SK-N-SH (cell line): ENCODE data around the gene PRSS8. TPM values are rescaled to one million over a fixed set of nuclear protein-coding genes. Genes with fewer than 3 reads are reported as not detected.

ENCODE experiments used
- CTCF ChIA-PET: fragments of 300-600, 350-600 bp; formaldehyde crosslinking; extraction: SDS; loops from one replicate; lab custom pipeline; 2021; lab: Yijun Ruan, JAX
- POLR2A ChIA-PET: fragments of 350-600 bp; sonication (Branson Sonifier 250); formaldehyde crosslinking; extraction: SDS; loops from one replicate; lab custom pipeline; 2020; ENCODE audit warnings: antibody characterized with exemption, inconsistent platforms; lab: Yijun Ruan, JAX
- DNase-seq: peaks from one replicate; pipeline ENCODE4 v3.0.0; 2012
- H2AFZ ChIP-seq: fragments of 200-600 bp; sonication (generic); 2 replicates; pipeline ENCODE4 v1.8.1; 2016; ENCODE audit warnings: antibody characterized with exemption, mild to moderate bottlenecking, low read depth
- H3F3A ChIP-seq: fragments of 200-600 bp; sonication (generic); replicated peaks from 2 replicates; pipeline ENCODE3; 2016; ENCODE audit warnings: antibody characterized with exemption, mild to moderate bottlenecking; ENCODE audit not compliant: insufficient read depth
- H3K27ac ChIP-seq, 2 experiments: fragments of 200-500 bp in 1 of 2; fragments of 200-600 bp in 1 of 2; sonication (Bioruptor generic) in 1 of 2; sonication (generic), shearing (Covaris generic) in 1 of 2; 2 replicates each; pipeline versions ENCODE4 v1.5.1 to v1.6.1; 2014 to 2016; ENCODE audit warnings: low read depth in 2 of 2, inconsistent platforms in 1 of 2, low read length in 1 of 2, mild to moderate bottlenecking in 1 of 2, mixed read lengths in 1 of 2
- H3K27me3 ChIP-seq: fragments of 200-600 bp; sonication (generic), shearing (Covaris generic); 2 replicates; pipeline ENCODE4 v1.6.1; 2016; ENCODE audit warnings: mixed run types; ENCODE audit not compliant: insufficient read depth
- H3K36me3 ChIP-seq, 2 experiments: fragments of 200-500 bp in 1 of 2; fragments of 200-600 bp in 1 of 2; sonication (Bioruptor generic) in 1 of 2; sonication (generic) in 1 of 2; replicated peaks in 1 of 2; 2 replicates each; pipeline versions ENCODE3 to v1.5.1; 2014 to 2016; ENCODE audit warnings: low read length in 1 of 2, mild to moderate bottlenecking in 1 of 2; ENCODE audit not compliant: insufficient read depth in 2 of 2, control insufficient read depth in 1 of 2
- H3K4me1 ChIP-seq, 2 experiments: fragments of 200-500 bp in 1 of 2; fragments of 200-600 bp in 1 of 2; sonication (Bioruptor generic) in 1 of 2; sonication (generic), shearing (Covaris generic) in 1 of 2; 2 replicates each; pipeline versions ENCODE4 v1.5.1 to v1.6.1; 2014 to 2016; ENCODE audit warnings: low read depth in 1 of 2, low read length in 1 of 2, mixed run types in 1 of 2; ENCODE audit not compliant: insufficient read depth in 2 of 2, control insufficient read depth in 1 of 2
- H3K4me2 ChIP-seq: fragments of 200-600 bp; sonication (generic), shearing (Covaris generic); 2 replicates; pipeline ENCODE4 v1.6.1; 2017; ENCODE audit warnings: mixed run types
- H3K4me3 ChIP-seq, 2 experiments: fragments of 200-500 bp in 1 of 2; fragments of 200-600 bp in 1 of 2; sonication (Bioruptor generic) in 1 of 2; sonication (generic), shearing (Covaris generic) in 1 of 2; 2 replicates each; pipeline versions ENCODE4 v1.5.1 to v1.8.1; 2014 to 2016; ENCODE audit warnings: low read depth in 2 of 2, inconsistent platforms in 1 of 2, low read length in 1 of 2, mild to moderate bottlenecking in 1 of 2, mixed read lengths in 1 of 2, moderate library complexity in 1 of 2
- H3K79me2 ChIP-seq: fragments of 200-600 bp; sonication (generic); 2 replicates; pipeline ENCODE4 v1.8.1; 2017; ENCODE audit warnings: mild to moderate bottlenecking; ENCODE audit not compliant: insufficient read depth
- H3K9ac ChIP-seq: fragments of 200-600 bp; sonication (generic); 2 replicates; pipeline ENCODE4 v1.6.1; 2017; ENCODE audit warnings: mixed run types
- H3K9me2 ChIP-seq: fragments of 200-600 bp; sonication (generic); 2 replicates; pipeline ENCODE4 v1.6.1; 2017; ENCODE audit warnings: mixed run types
- H3K9me3 ChIP-seq: fragments of 200-600 bp; sonication (generic); 2 replicates; pipeline ENCODE4 v1.6.1; 2017; ENCODE audit warnings: mixed run types, mild to moderate bottlenecking, moderate library complexity
- H4K20me1 ChIP-seq: fragments of 200-600 bp; sonication (generic); 2 replicates; pipeline ENCODE4 v1.6.1; 2017; ENCODE audit warnings: mild to moderate bottlenecking, mixed run types; ENCODE audit not compliant: insufficient read depth
- EP300 ChIP-seq, 2 experiments: IDR thresholded peaks; 2 replicates each; pipeline versions ENCODE4 v1.4.0 to v1.6.1; 2012; ENCODE audit warnings: borderline replicate concordance in 1 of 2, low read depth in 1 of 2, low read length in 1 of 2
- EZH2phosphoT487 ChIP-seq: fragments of 200-600 bp; sonication (generic); IDR thresholded peaks from 2 replicates; pipeline ENCODE4 v1.6.1; 2017; ENCODE audit warnings: low read depth, mixed run types, mild to moderate bottlenecking, antibody characterized with exemption, moderate library complexity, borderline replicate concordance
- FOXM1 ChIP-seq: IDR thresholded peaks from 2 replicates; pipeline ENCODE4 v1.4.0; 2012; ENCODE audit warnings: low read depth, mild to moderate bottlenecking
- NFIC ChIP-seq: IDR thresholded peaks from 2 replicates; pipeline ENCODE4 v1.4.0; 2012; ENCODE audit warnings: borderline replicate concordance
- POLR2AphosphoS5 ChIP-seq: IDR thresholded peaks from 2 replicates; pipeline ENCODE4 v1.6.1; 2012; ENCODE audit warnings: low read depth, low read length
- RAD21 ChIP-seq: IDR thresholded peaks from 2 replicates; pipeline ENCODE4 v1.6.1; 2012; ENCODE audit warnings: mild to moderate bottlenecking, low read length
- REST ChIP-seq: IDR thresholded peaks from 2 replicates; pipeline ENCODE4 v1.6.1; 2012; ENCODE audit warnings: mild to moderate bottlenecking, low read depth, low read length, moderate library complexity
- RXRA ChIP-seq: IDR thresholded peaks from 2 replicates; pipeline ENCODE4 v1.4.0; 2012; ENCODE audit warnings: low read depth, mild to moderate bottlenecking, borderline replicate concordance
- SIN3A ChIP-seq: IDR thresholded peaks from 2 replicates; pipeline ENCODE4 v1.6.1; 2012; ENCODE audit warnings: low read depth, mild to moderate bottlenecking, low read length, moderate library complexity, borderline replicate concordance
- TAF1 ChIP-seq: IDR thresholded peaks from 2 replicates; pipeline ENCODE4 v1.6.1; 2012; ENCODE audit warnings: low read depth, mild to moderate bottlenecking, low read length, moderate library complexity, borderline replicate concordance
- TCF12 ChIP-seq: IDR thresholded peaks from 2 replicates; pipeline ENCODE4 v1.4.0; 2012
- TEAD4 ChIP-seq: IDR thresholded peaks from 2 replicates; pipeline ENCODE4 v1.4.0; 2012; ENCODE audit warnings: mild to moderate bottlenecking, borderline replicate concordance; ENCODE audit not compliant: insufficient read depth
- YY1 ChIP-seq: IDR thresholded peaks from 2 replicates; pipeline ENCODE4 v1.4.0; 2012; ENCODE audit warnings: low read depth, mild to moderate bottlenecking
- WGBS: methylation state at CpG from one replicate; pipeline ENCODE4 v1.1.6; 2017; ENCODE audit warnings: low lambda C conversion rate; 5-methylcytosine and 5-hydroxymethylcytosine counted together
- polyA plus RNA-seq, 3 experiments: library from polyadenylated mRNA; depleted of rRNA; stranded (reverse); fragments of >200 nt; gene quantifications; 2 replicates each; pipeline ENCODE4 v1.2.3, GENCODE V29; 2012
- TF ChIP-seq, protein P1 (sequence below): fragments of 200-600 bp; sonication (generic); IDR thresholded peaks from 2 replicates; pipeline ENCODE4 v1.6.1; 2017; ENCODE audit warnings: antibody characterized with exemption, mild to moderate bottlenecking, moderate library complexity
- TF ChIP-seq, protein P2 (sequence below): fragments of 150-350 bp; IDR thresholded peaks from 2 replicates; pipeline ENCODE4 v1.6.1; 2017; ENCODE audit warnings: antibody characterized with exemption, low read length, low read depth, borderline replicate concordance
- TF ChIP-seq, protein P3 (sequence below): IDR thresholded peaks from 2 replicates; pipeline ENCODE4; 2012
- TF ChIP-seq, protein P4 (sequence below): IDR thresholded peaks from 2 replicates; pipeline ENCODE4 v1.4.0; 2012; ENCODE audit warnings: low read depth

Gene PRSS8
- polyA plus RNA-seq, 1 of the 3 experiments (the other 2 are of a cell fraction): 0.07 TPM

- ChIA-PET CTCF (interaction anchor here (3.9 kb wide), 1 partner anchor 13 kb away, joined by 17 read pairs; no protein-coding TSS in a partner anchor), POLR2A (interaction anchor here (1.1 kb wide), 1 partner anchor 11 kb away, joined by 5 read pairs; the partner anchor contains the start of gene KAT8)
- Histone ChIP-seq H3K9me2 (no peaks in the 10 kb centered on the region), H2AFZ (no peak overlapping the region), H4K20me1 (no peaks in the 10 kb centered on the region), H3K4me1 (peaks cover 0 to 7% of the 10 kb centered on the region in 2 experiments; a peak in 1 of 4 replicates), H3K9me3 (no peaks in the 10 kb centered on the region), H3K79me2 (no peaks in the 10 kb centered on the region), H3K27ac (no peak overlapping the region), H3K27me3 (no peaks in the 10 kb centered on the region), H3K4me2 (no peak overlapping the region), H3K36me3 (peaks cover 4 to 13% of the 10 kb centered on the region in 2 experiments), H3K9ac (no peak overlapping the region), H3K4me3 (no peak overlapping the region), H3F3A (peaks cover under 1% of the 10 kb centered on the region)
- WGBS: 90% methylated on average over 9 of the region's 14 CpGs
- DNase-seq: no peak
- TF ChIP-seq RXRA (no peak), NFIC (no peak), EP300 (IDR thresholded peaks at IDR 0.05; ENCODE audit: borderline replicate concordance in 1 of 2, low read depth in 1 of 2, low read length in 1 of 2) (no peak), EZH2phosphoT487 (no peak), TEAD4 (no peak), FOXM1 (no peak), RAD21 (no peak), TCF12 (no peak), YY1 (no peak), SIN3A (no peak), TAF1 (no peak), POLR2AphosphoS5 (no peak), REST (no peak)
- TF ChIP-seq, protein P1, sequence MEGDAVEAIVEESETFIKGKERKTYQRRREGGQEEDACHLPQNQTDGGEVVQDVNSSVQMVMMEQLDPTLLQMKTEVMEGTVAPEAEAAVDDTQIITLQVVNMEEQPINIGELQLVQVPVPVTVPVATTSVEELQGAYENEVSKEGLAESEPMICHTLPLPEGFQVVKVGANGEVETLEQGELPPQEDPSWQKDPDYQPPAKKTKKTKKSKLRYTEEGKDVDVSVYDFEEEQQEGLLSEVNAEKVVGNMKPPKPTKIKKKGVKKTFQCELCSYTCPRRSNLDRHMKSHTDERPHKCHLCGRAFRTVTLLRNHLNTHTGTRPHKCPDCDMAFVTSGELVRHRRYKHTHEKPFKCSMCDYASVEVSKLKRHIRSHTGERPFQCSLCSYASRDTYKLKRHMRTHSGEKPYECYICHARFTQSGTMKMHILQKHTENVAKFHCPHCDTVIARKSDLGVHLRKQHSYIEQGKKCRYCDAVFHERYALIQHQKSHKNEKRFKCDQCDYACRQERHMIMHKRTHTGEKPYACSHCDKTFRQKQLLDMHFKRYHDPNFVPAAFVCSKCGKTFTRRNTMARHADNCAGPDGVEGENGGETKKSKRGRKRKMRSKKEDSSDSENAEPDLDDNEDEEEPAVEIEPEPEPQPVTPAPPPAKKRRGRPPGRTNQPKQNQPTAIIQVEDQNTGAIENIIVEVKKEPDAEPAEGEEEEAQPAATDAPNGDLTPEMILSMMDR: no peak
- TF ChIP-seq, protein P2, sequence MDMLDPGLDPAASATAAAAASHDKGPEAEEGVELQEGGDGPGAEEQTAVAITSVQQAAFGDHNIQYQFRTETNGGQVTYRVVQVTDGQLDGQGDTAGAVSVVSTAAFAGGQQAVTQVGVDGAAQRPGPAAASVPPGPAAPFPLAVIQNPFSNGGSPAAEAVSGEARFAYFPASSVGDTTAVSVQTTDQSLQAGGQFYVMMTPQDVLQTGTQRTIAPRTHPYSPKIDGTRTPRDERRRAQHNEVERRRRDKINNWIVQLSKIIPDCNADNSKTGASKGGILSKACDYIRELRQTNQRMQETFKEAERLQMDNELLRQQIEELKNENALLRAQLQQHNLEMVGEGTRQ: no peak
- TF ChIP-seq, protein P3, sequence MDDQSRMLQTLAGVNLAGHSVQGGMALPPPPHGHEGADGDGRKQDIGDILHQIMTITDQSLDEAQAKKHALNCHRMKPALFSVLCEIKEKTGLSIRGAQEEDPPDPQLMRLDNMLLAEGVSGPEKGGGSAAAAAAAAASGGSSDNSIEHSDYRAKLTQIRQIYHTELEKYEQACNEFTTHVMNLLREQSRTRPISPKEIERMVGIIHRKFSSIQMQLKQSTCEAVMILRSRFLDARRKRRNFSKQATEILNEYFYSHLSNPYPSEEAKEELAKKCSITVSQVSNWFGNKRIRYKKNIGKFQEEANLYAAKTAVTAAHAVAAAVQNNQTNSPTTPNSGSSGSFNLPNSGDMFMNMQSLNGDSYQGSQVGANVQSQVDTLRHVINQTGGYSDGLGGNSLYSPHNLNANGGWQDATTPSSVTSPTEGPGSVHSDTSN: no peak
- TF ChIP-seq, protein P4, sequence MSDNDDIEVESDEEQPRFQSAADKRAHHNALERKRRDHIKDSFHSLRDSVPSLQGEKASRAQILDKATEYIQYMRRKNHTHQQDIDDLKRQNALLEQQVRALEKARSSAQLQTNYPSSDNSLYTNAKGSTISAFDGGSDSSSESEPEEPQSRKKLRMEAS: no peak
These were observed 6.6 kb downstream of the PRSS8 start for GRCh38 chr16:31128711-31129567.
